Activated naive CD8-positive, alpha-beta T cell (primary cell): ENCODE measurements around the gene PCED1A.
A peak's percentile ranks its signal among the peaks of the same experiment; 100 is the strongest.
"Not testable (repeated sequence)": the region's sequence is repeated elsewhere in the genome, so short reads cannot be mapped to it uniquely, and the experiment has no call there.

ENCODE experiments used
- H3K27ac Mint-ChIP-seq: one replicate; pipeline ENCODE4 v1.8.0; 2021; ENCODE audit warnings: mixed read lengths
- H3K27me3 Mint-ChIP-seq: one replicate; pipeline ENCODE4 v1.8.0; 2021; ENCODE audit warnings: mixed read lengths
- H3K36me3 Mint-ChIP-seq: one replicate; pipeline ENCODE4 v1.8.0; 2021; ENCODE audit warnings: mixed read lengths
- H3K4me1 Mint-ChIP-seq: one replicate; pipeline ENCODE4 v1.8.0; 2021; ENCODE audit warnings: low read depth, mixed read lengths
- H3K4me3 Mint-ChIP-seq: one replicate; pipeline ENCODE4 v1.8.0; 2021; ENCODE audit warnings: mild to moderate bottlenecking, mixed read lengths
- H3K9me3 Mint-ChIP-seq: one replicate; pipeline ENCODE4 v1.8.0; 2021; ENCODE audit warnings: low read depth, mixed read lengths

The PCED1A gene

DNA sequence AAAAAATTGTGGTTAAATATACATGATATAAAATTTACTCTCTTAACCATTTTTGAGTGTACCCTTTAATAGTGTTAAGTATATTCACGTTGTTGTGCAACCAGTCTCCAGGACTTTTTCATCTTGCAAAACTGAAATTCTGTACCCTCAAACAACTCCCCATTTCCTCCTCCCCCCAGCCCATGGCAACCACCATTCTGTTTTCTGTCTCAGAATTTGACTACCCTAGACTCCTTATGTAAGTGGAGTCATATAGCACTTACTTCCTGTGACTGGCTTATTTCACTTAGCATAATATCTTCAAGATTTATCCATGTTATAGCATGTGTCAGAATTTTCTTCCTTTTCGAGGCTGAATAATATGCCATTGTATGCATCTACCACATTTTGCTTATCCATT lies 5.2 kb upstream of the PCED1A start:
- Mint-ChIP-seq H3K27me3 (no peaks in the 10 kb centered on the region), H3K27ac (no peak overlapping the region), H3K36me3 (peaks cover 5% of the 10 kb centered on the region), H3K4me1 (peaks cover 34% of the 10 kb centered on the region), H3K9me3 (no peaks in the 10 kb centered on the region), H3K4me3 (no peak overlapping the region)

GRCh38 chr20:2840967-2841531 lies 594 bp upstream of the PCED1A start:
- Mint-ChIP-seq H3K9me3 (no peaks in the 10 kb centered on the region), H3K4me3 (peak overlapping the region; percentile 94), H3K27me3 (no peaks in the 10 kb centered on the region), H3K4me1 (peaks cover 49% of the 10 kb centered on the region), H3K27ac (peak overlapping the region; percentile 70), H3K36me3 (peaks cover 8% of the 10 kb centered on the region)

- Mint-ChIP-seq H3K9me3 (no peaks in the 10 kb centered on the region), H3K27ac (peak overlapping the region; percentile 95), H3K36me3 (peaks cover 6% of the 10 kb centered on the region)
These were observed 720 bp downstream of the PCED1A start for GRCh38 chr20:2839732-2840137.

GRCh38 chr20:2838847-2839671 lies 1.4 kb downstream of the PCED1A start:
- Mint-ChIP-seq H3K4me3 (peak overlapping the region; percentile 90), H3K4me1 (peaks cover 35% of the 10 kb centered on the region), H3K27ac (peak overlapping the region; percentile 95), H3K9me3 (no peaks in the 10 kb centered on the region), H3K36me3 (peaks cover 3% of the 10 kb centered on the region), H3K27me3 (no peaks in the 10 kb centered on the region)

More at GRCh38 chr20:2839732-2840137, 720 bp downstream of the PCED1A start:
- H3K4me1 Mint-ChIP-seq = peaks cover 42% of the 10 kb centered on the region
- no peaks in the 10 kb centered on the region for H3K27me3 Mint-ChIP-seq
- peak overlapping the region; percentile 90 for H3K4me3 Mint-ChIP-seq

GRCh38 chr20:2838170-2838797 lies 2.2 kb downstream of the PCED1A start:
- peak overlapping the region; percentile 59 for H3K4me3 Mint-ChIP-seq
- no peak overlapping the region for H3K27ac Mint-ChIP-seq
- H3K36me3 Mint-ChIP-seq = peaks cover 3% of the 10 kb centered on the region
- peaks cover 27% of the 10 kb centered on the region for H3K4me1 Mint-ChIP-seq
- no peaks in the 10 kb centered on the region for H3K9me3 Mint-ChIP-seq
- H3K27me3 Mint-ChIP-seq = no peaks in the 10 kb centered on the region

- Mint-ChIP-seq H3K4me1 (peaks cover 24% of the 10 kb centered on the region), H3K36me3 (peaks cover 3% of the 10 kb centered on the region), H3K9me3 (no peaks in the 10 kb centered on the region), H3K27ac (no peak overlapping the region), H3K27me3 (no peaks in the 10 kb centered on the region), H3K4me3 (no peak overlapping the region)
These were observed 3.1 kb downstream of the PCED1A start for GRCh38 chr20:2837221-2837960.

- Mint-ChIP-seq H3K36me3 (peaks cover 3% of the 10 kb centered on the region), H3K9me3 (no peaks in the 10 kb centered on the region), H3K27me3 (no peaks in the 10 kb centered on the region), H3K4me1 (peaks cover 23% of the 10 kb centered on the region), H3K27ac (no peak overlapping the region), H3K4me3 (no peak overlapping the region)
These were observed 4.4 kb downstream of the PCED1A start for GRCh38 chr20:2836035-2836434.

DNA sequence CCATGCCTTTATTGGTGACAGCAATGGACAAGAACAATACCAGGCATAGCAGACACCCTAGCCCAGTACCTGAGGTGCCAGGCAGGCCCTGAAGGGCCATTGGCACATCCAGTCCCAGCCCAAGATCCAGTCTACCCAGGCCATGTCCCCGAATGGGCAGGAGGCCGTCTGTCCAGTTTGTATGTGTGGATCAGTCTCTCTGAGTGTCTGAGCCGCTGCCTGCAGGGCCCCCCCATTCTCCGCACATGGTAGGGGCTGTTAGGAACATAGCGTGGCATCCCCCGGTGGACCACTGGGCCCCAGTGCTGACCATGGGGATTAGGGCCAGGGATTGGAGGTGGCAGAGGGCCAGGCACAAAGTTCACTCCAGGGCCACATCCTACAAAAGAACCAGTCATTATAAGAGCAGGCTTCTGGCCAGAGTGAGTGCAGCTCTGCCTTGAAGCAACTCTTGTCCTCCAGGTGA lies 5.1 kb downstream of the PCED1A start:
- Mint-ChIP-seq H3K4me3 (no peak overlapping the region), H3K27me3 (no peaks in the 10 kb centered on the region), H3K9me3 (no peaks in the 10 kb centered on the region), H3K27ac (no peak overlapping the region), H3K36me3 (peaks cover 3% of the 10 kb centered on the region), H3K4me1 (peaks cover 23% of the 10 kb centered on the region)

- peaks cover 3% of the 10 kb centered on the region for H3K36me3 Mint-ChIP-seq
- H3K27me3 Mint-ChIP-seq = no peaks in the 10 kb centered on the region
- no peaks in the 10 kb centered on the region for H3K9me3 Mint-ChIP-seq
- H3K4me3 Mint-ChIP-seq = no peak overlapping the region
- H3K4me1 Mint-ChIP-seq = peaks cover 21% of the 10 kb centered on the region
- no peak overlapping the region for H3K27ac Mint-ChIP-seq
These were observed 5.9 kb downstream of the PCED1A start for GRCh38 chr20:2834401-2835110.

GRCh38 chr20:2833761-2834160 lies 6.7 kb downstream of the PCED1A start:
- Mint-ChIP-seq H3K36me3 (peaks cover 3% of the 10 kb centered on the region), H3K4me3 (no peak overlapping the region), H3K4me1 (peaks cover 16% of the 10 kb centered on the region)

GRCh38 chr20:2831206-2831605 lies 9.2 kb downstream of the PCED1A start:
- H3K9me3 Mint-ChIP-seq, H3K4me3 Mint-ChIP-seq, H3K27me3 Mint-ChIP-seq, H3K27ac Mint-ChIP-seq, H3K36me3 Mint-ChIP-seq: not testable (repeated sequence)
- H3K4me1 Mint-ChIP-seq = peaks cover 11% of the 10 kb centered on the region

More at GRCh38 chr20:2833761-2834160, 6.7 kb downstream of the PCED1A start:
- Mint-ChIP-seq H3K9me3 (no peaks in the 10 kb centered on the region), H3K27me3 (no peaks in the 10 kb centered on the region), H3K27ac (no peak overlapping the region)

DNA sequence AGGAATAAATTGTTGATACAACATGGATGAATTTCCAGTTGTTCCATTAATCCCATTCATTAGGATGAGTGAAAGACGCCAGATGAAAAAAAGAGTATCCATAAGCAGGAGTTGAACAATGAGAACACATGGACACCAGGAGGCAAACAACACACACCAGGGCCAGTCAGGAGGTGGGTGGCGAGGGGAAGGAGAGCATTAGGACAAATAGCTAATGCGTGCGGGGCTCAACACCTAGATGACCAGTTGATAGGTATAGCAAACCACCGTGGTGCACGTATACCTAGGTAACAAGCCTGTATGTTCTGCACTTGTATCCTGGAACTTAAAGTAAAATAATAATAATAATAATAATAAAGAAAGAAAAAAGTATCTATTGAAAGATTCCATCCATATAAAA lies 11.1 kb downstream of the PCED1A start:
- H3K4me3 Mint-ChIP-seq = no peak overlapping the region
- peaks cover 5% of the 10 kb centered on the region for H3K27me3 Mint-ChIP-seq

DNA sequence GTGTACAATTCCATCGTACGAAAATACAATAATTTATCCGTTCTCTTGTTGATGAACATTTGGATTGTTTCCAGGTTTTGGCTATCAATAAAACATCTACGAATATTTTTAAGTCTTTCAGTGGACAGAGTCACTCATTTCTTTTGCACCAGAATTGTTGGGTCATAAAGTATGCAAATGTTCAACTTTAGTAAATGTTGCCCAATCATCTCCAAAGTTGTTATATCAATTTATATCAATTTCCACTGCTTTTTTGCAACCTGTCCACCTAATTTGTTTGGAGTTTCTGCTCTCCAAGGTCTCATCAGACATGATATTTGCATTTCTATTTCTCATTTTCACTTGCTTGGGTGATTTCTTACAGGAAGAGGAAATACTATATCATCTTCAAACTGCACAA lies 13.8 kb downstream of the PCED1A start:
- Mint-ChIP-seq H3K4me1 (peaks cover 19% of the 10 kb centered on the region), H3K27me3 (peaks cover 7% of the 10 kb centered on the region), H3K36me3 (peaks cover 2% of the 10 kb centered on the region), H3K9me3 (no peaks in the 10 kb centered on the region), H3K27ac (no peak overlapping the region), H3K4me3 (no peak overlapping the region)

More for the DNA sequence above, 11.1 kb downstream of the PCED1A start:
- Mint-ChIP-seq H3K27ac (no peak overlapping the region), H3K4me1 (peaks cover 17% of the 10 kb centered on the region), H3K36me3 (peaks cover 2% of the 10 kb centered on the region), H3K9me3 (no peaks in the 10 kb centered on the region)

GRCh38 chr20:2825761-2826160 lies 14.7 kb downstream of the PCED1A start:
- Mint-ChIP-seq H3K36me3 (peaks cover 2% of the 10 kb centered on the region), H3K4me3 (peak overlapping the region; percentile 52), H3K27ac (no peak overlapping the region), H3K4me1 (peaks cover 22% of the 10 kb centered on the region), H3K27me3 (peaks cover 9% of the 10 kb centered on the region), H3K9me3 (no peaks in the 10 kb centered on the region)
